Left forelimb (tissue), 1 donor: ENCODE data around the gene KIAA0825.
"Not testable (repeated sequence)": the region's sequence is repeated elsewhere in the genome, so short reads cannot be mapped to it uniquely, and the experiment has no call there.

ENCODE experiments used
- DNase-seq: peaks from one replicate; pipeline ENCODE4 v3.0.0-alpha.2; 2018; ENCODE audit warnings: low spot score

The KIAA0825 gene

GRCh38 chr5:94375801-94376200, 242.6 kb downstream of the KIAA0825 start:
- DNase-seq = no peak

- no peak for DNase-seq
These were observed 244.1 kb downstream of the KIAA0825 start for GRCh38 chr5:94374336-94374735.

- no peak for DNase-seq
These were observed 250.5 kb downstream of the KIAA0825 start for GRCh38 chr5:94367900-94368299.

GRCh38 chr5:94366811-94367210, 251.6 kb downstream of the KIAA0825 start:
- DNase-seq = no peak

GRCh38 chr5:94362857-94363256, 255.5 kb downstream of the KIAA0825 start:
- DNase-seq = no peak

GRCh38 chr5:94361832-94362796, 256.3 kb downstream of the KIAA0825 start:
- no peak for DNase-seq

GRCh38 chr5:94361161-94361560, 257.2 kb downstream of the KIAA0825 start:
- DNase-seq = no peak

GRCh38 chr5:94360382-94361130, 257.8 kb downstream of the KIAA0825 start:
- DNase-seq = no peak

GRCh38 chr5:94359880-94360279, 258.5 kb downstream of the KIAA0825 start:
- DNase-seq = no peak

GRCh38 chr5:94355811-94356210, 262.6 kb downstream of the KIAA0825 start:
- DNase-seq = no peak

- DNase-seq = not testable (repeated sequence)
These were observed 263.4 kb downstream of the KIAA0825 start for GRCh38 chr5:94354837-94355485.

- no peak for DNase-seq
These were observed 264.8 kb downstream of the KIAA0825 start for GRCh38 chr5:94353605-94354004.

- DNase-seq = no peak
These were observed 271.3 kb downstream of the KIAA0825 start for GRCh38 chr5:94347130-94347529.

- no peak for DNase-seq
These were observed 273.1 kb downstream of the KIAA0825 start for GRCh38 chr5:94345257-94345656.

- no peak for DNase-seq
These were observed 280.8 kb downstream of the KIAA0825 start for GRCh38 chr5:94337617-94338016.

GRCh38 chr5:94335936-94336335, 282.5 kb downstream of the KIAA0825 start:
- no peak for DNase-seq

GRCh38 chr5:94329115-94329514, 289.3 kb downstream of the KIAA0825 start:
- no peak for DNase-seq

GRCh38 chr5:94326586-94326985, 291.8 kb downstream of the KIAA0825 start:
- DNase-seq = no peak

GRCh38 chr5:94316916-94317838, 301.2 kb downstream of the KIAA0825 start:
- no peak for DNase-seq

- no peak for DNase-seq
These were observed 303.8 kb downstream of the KIAA0825 start for GRCh38 chr5:94314460-94315131.

GRCh38 chr5:94313696-94314095, 304.7 kb downstream of the KIAA0825 start:
- no peak for DNase-seq
